Liver (tissue), 9 donors: ENCODE data around the gene TSC1. TPM values are rescaled to one million over a fixed set of nuclear protein-coding genes. Genes with fewer than 3 reads are reported as not detected.

Experiments used
- DNase-seq: peaks from one replicate; pipeline ENCODE4 v3.0.0-alpha.2; 2017; ENCODE audit warnings: low spot score
- H3K27ac ChIP-seq, 2 donors: one replicate each; pipeline ENCODE4 v1.7.0; 2013; ENCODE audit warnings: inconsistent platforms in 2 of 2, low read length in 2 of 2, control low read depth in 1 of 2, low read depth in 1 of 2, mild to moderate bottlenecking in 1 of 2
- H3K27me3 ChIP-seq, 4 donors: one replicate each; pipeline versions ENCODE4 v1.6.1 to v1.7.0; 2013; ENCODE audit warnings: low read length in 3 of 4, inconsistent platforms in 1 of 4, mild to moderate bottlenecking in 1 of 4, moderate library complexity in 1 of 4; ENCODE audit not compliant: control insufficient read depth in 4 of 4, insufficient read depth in 4 of 4
- H3K36me3 ChIP-seq, 4 donors: one replicate each; pipeline versions ENCODE4 v1.6.1 to v1.7.0; 2013; ENCODE audit warnings: low read length in 3 of 4, mild to moderate bottlenecking in 3 of 4, low read depth in 1 of 4, moderate library complexity in 1 of 4; ENCODE audit not compliant: control insufficient read depth in 4 of 4, insufficient read depth in 3 of 4
- H3K4me1 ChIP-seq, 4 donors: one replicate each; pipeline versions ENCODE4 v1.6.1 to v1.7.0; 2013; ENCODE audit warnings: low read length in 3 of 4, mild to moderate bottlenecking in 3 of 4, moderate library complexity in 1 of 4; ENCODE audit not compliant: control insufficient read depth in 4 of 4, insufficient read depth in 4 of 4
- H3K4me3 ChIP-seq, 3 donors: one replicate each; pipeline versions ENCODE4 v1.6.1 to v1.7.0; 2013; ENCODE audit warnings: low read length in 3 of 3, control low read depth in 1 of 3, low read depth in 1 of 3, mild to moderate bottlenecking in 1 of 3
- H3K9ac ChIP-seq, 2 donors: one replicate each; pipeline ENCODE4 v1.7.0; 2013; ENCODE audit warnings: low read length in 2 of 2, mild to moderate bottlenecking in 2 of 2, moderate library complexity in 2 of 2, control low read depth in 1 of 2, low read depth in 1 of 2
- H3K9me3 ChIP-seq, 4 donors: one replicate each; pipeline versions ENCODE4 v1.6.1 to v1.7.0; 2013; ENCODE audit warnings: low read length in 3 of 4; ENCODE audit not compliant: control insufficient read depth in 4 of 4
- FOXA1 ChIP-seq: IDR thresholded peaks from 2 replicates; pipeline ENCODE4 v1.6.1; 2016; ENCODE audit warnings: antibody characterized with exemption
- FOXA2 ChIP-seq: IDR thresholded peaks from 2 replicates; pipeline ENCODE4 v1.6.1; 2016; ENCODE audit warnings: antibody characterized with exemption
- HNF4A ChIP-seq, 2 donors: conservative IDR thresholded peaks; 2 replicates each; pipeline ENCODE4 v1.6.1; 2016; ENCODE audit warnings: antibody characterized with exemption in 2 of 2, mild to moderate bottlenecking in 2 of 2
- HNF4G ChIP-seq: IDR thresholded peaks from 2 replicates; pipeline ENCODE4 v1.6.1; 2016; ENCODE audit warnings: antibody characterized with exemption
- JUND ChIP-seq, 2 donors: IDR thresholded peaks; 2 replicates each; pipeline ENCODE4 v1.6.1; 2016; ENCODE audit warnings: antibody characterized with exemption in 2 of 2
- MAX ChIP-seq: IDR thresholded peaks from 2 replicates; pipeline ENCODE4 v1.6.1; 2016; ENCODE audit warnings: antibody characterized with exemption
- NR2F2 ChIP-seq: IDR thresholded peaks from 2 replicates; pipeline ENCODE4 v1.6.1; 2016; ENCODE audit warnings: antibody characterized with exemption
- REST ChIP-seq: IDR thresholded peaks from 2 replicates; pipeline ENCODE4 v1.6.1; 2016; ENCODE audit warnings: antibody characterized with exemption, mild to moderate bottlenecking
- RXRA ChIP-seq, 2 donors: IDR thresholded peaks; 2 replicates each; pipeline ENCODE4 v1.6.1; 2017 to 2018; ENCODE audit warnings: antibody characterized with exemption in 2 of 2, mild to moderate bottlenecking in 1 of 2
- YY1 ChIP-seq: IDR thresholded peaks from 2 replicates; pipeline ENCODE4 v1.6.1; 2016; ENCODE audit warnings: antibody characterized with exemption, mild to moderate bottlenecking
- ZBTB33 ChIP-seq: IDR thresholded peaks from 2 replicates; pipeline ENCODE4 v1.6.1; 2016; ENCODE audit warnings: antibody characterized with exemption
- WGBS: extraction: QIAGEN DNeasy Blood & Tissue Kit; methylation state at CpG from one replicate; pipeline ENCODE4 v1.1.7; 2013; 5-methylcytosine and 5-hydroxymethylcytosine counted together
- polyA plus RNA-seq, 2 donors: library from polyadenylated mRNA; stranded (reverse) in 1 of 2; unstranded in 1 of 2; fragments of 200-250 nt in 1 of 2; fragments of >200 nt in 1 of 2; fragmentation: Nextera tagmentation in 1 of 2; extraction: Ambion mirVana in 1 of 2; gene quantifications; one replicate each; pipeline versions ENCODE4 v1.2.1 to v1.2.3, GENCODE V29; 2013 to 2015
- total RNA-seq, 2 donors: library from RNA; depleted of rRNA; stranded (reverse); fragments of >200 nt; gene quantifications; one replicate each; pipeline ENCODE4 v1.2.3, GENCODE V29; 2014
- donor health status: healthy.
- donor health status: healthy.
- donor health status: healthy.
- donor health status: healthy.
- donor health status: healthy.

Gene TSC1
- total and polyA plus RNA-seq, 4 donors = 4.6 to 33.5 (median 15.6) TPM

DNA sequence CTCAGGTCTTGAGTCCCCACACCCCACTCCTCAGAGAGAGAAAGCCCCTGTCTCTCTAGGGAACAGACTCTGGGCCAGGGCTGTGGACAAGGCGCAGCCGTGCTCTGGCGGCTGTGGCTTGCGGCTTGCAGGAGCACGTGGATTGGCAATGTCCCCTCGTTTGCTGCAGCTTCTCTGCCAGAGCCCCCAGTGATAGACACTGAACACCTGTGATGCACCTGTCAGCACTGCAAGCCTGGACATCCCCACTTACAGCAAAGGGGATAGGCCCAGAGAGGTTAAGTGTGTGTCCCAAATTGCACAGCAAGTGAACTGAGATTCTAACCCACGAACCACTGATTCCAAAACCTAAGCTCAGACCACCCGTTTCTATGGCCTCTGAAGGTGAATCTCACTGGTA lies 41.1 kb upstream of the TSC1 start:
- H3K4me1 ChIP-seq = no peaks in the 10 kb centered on the region
- no peaks in the 10 kb centered on the region for H3K36me3 ChIP-seq
- no peak overlapping the region for H3K9ac ChIP-seq
- whole genome bisulfite sequencing = 82% methylated on average over 8 of the region's 8 CpGs
- no peak for TF ChIP-seq REST
- TF ChIP-seq YY1 = no peak
- no peak for TF ChIP-seq RXRA (IDR thresholded peaks at IDR 0.05)
- no peak for TF ChIP-seq HNF4G
- no peak for DNase-seq
- no peaks in the 10 kb centered on the region for H3K27me3 ChIP-seq
- H3K27ac ChIP-seq = no peak overlapping the region
- H3K4me3 ChIP-seq = no peak overlapping the region
- no peaks in the 10 kb centered on the region for H3K9me3 ChIP-seq

- H3K9me3 ChIP-seq = no peaks in the 10 kb centered on the region
- H3K9ac ChIP-seq = no peak overlapping the region
- H3K27me3 ChIP-seq = no peaks in the 10 kb centered on the region
- 74% methylated on average over 4 of the region's 4 CpGs for WGBS
- TF ChIP-seq JUND (IDR thresholded peaks at IDR 0.05) (no peak), HNF4A (conservative IDR thresholded peaks at IDR 0.05) (no peak), MAX (no peak), FOXA1 (no peak), RXRA (IDR thresholded peaks at IDR 0.05) (no peak), ZBTB33 (no peak), FOXA2 (no peak), HNF4G (no peak), NR2F2 (no peak), REST (no peak)
- H3K4me1 ChIP-seq = no peaks in the 10 kb centered on the region
- no peak for DNase-seq
- H3K4me3 ChIP-seq = no peak overlapping the region
- H3K36me3 ChIP-seq = no peaks in the 10 kb centered on the region
- no peak overlapping the region for H3K27ac ChIP-seq
Observed at GRCh38 chr9:132985071-132985350, 40.6 kb upstream of the TSC1 start.
